Caco-2 (cell line): ENCODE measurements around the gene CAMK1D. TPM values are rescaled to one million over a fixed set of nuclear protein-coding genes. Genes with fewer than 3 reads are reported as not detected.

ENCODE experiments used
- BruUV-seq: library from RNA; stranded (reverse); fragments of 400-500 nt; replicated peaks from 2 replicates; lab custom pipeline; 2021; lab: Mats Ljungman, UMichigan
- CTCF ChIA-PET: fragments of 300-600 bp; sonication (Branson Sonifier 250); formaldehyde crosslinking; loops from one replicate; lab custom pipeline; 2022; ENCODE audit warnings: antibody characterized with exemption; lab: Charles Lee
- POLR2A ChIA-PET: fragments of 300-600 bp; sonication (Branson Sonifier 250); formaldehyde crosslinking; loops from one replicate; lab custom pipeline; 2022; ENCODE audit warnings: antibody characterized with exemption; lab: Charles Lee
- DNase-seq, 2 experiments: peaks; one replicate each; pipeline versions ENCODE4 v3.0.0 to v3.0.0-alpha.2; 2020 to 2022
- H3K27me3 ChIP-seq: replicated peaks from 2 replicates; pipeline ENCODE4 v1.6.0; 2011; ENCODE audit warnings: low read length; ENCODE audit not compliant: control insufficient read depth, insufficient read depth
- H3K36me3 ChIP-seq: 2 replicates; pipeline ENCODE4 v1.5.1; 2011; ENCODE audit warnings: low read length; ENCODE audit not compliant: control insufficient read depth, insufficient read depth
- H3K4me1 ChIP-seq: fragments of 250-450 bp; sonication (Bioruptor Pico); 2 replicates; pipeline ENCODE4 v1.5.1; 2020; ENCODE audit warnings: mild to moderate bottlenecking
- H3K4me3 ChIP-seq: 2 replicates; pipeline ENCODE4 v1.5.1; 2011; ENCODE audit warnings: low read depth, mild to moderate bottlenecking, control low read depth, low read length
- H3K9me3 ChIP-seq: fragments of 250-450 bp; sonication (Bioruptor Pico); 2 replicates; pipeline ENCODE4 v1.5.1; 2020; ENCODE audit warnings: mild to moderate bottlenecking, moderate library complexity
- H3K27ac Mint-ChIP-seq: one replicate; pipeline ENCODE4 v1.8.0; 2022; ENCODE audit warnings: mixed read lengths; ENCODE audit not compliant: unreplicated experiment
- H3K27me3 Mint-ChIP-seq: one replicate; pipeline ENCODE4 v1.8.0; 2022; ENCODE audit warnings: mixed read lengths; ENCODE audit not compliant: insufficient read depth, unreplicated experiment
- H3K36me3 Mint-ChIP-seq: one replicate; pipeline ENCODE4 v1.8.0; 2022; ENCODE audit warnings: mild to moderate bottlenecking, mixed read lengths; ENCODE audit not compliant: insufficient read depth, unreplicated experiment
- H3K4me1 Mint-ChIP-seq: one replicate; pipeline ENCODE4 v1.8.0; 2022; ENCODE audit warnings: low read depth, mixed read lengths; ENCODE audit not compliant: unreplicated experiment
- H3K4me3 Mint-ChIP-seq: one replicate; pipeline ENCODE4 v1.8.0; 2022; ENCODE audit warnings: mild to moderate bottlenecking, moderate library complexity, mixed read lengths; ENCODE audit not compliant: unreplicated experiment
- H3K9me3 Mint-ChIP-seq: one replicate; pipeline ENCODE4 v1.8.0; 2022; ENCODE audit warnings: mixed read lengths; ENCODE audit not compliant: unreplicated experiment
- intact Hi-C: fragments of 100-400 bp; cut with micrococcal nuclease; formaldehyde crosslinking; loops from one replicate; pipeline ENCODE4 v1.10.0; 2022; ENCODE audit not compliant: unreplicated experiment
- total RNA-seq: library from RNA; stranded (reverse); gene quantifications from 2 replicates; pipeline ENCODE4 v1.2.3, GENCODE V29; 2022
- TF ChIP-seq, protein P1 (sequence below), 2 experiments: fragments of 200-600 bp in 1 of 2; IDR thresholded peaks; 1 replicate in 1 of 2; 2 replicates in 1 of 2; pipeline versions ENCODE4 v1.5.1 to v1.8.0; 2011 to 2022; ENCODE audit warnings: antibody characterized with exemption in 1 of 2, control low read depth in 1 of 2, inconsistent platforms in 1 of 2, low read depth in 1 of 2, low read length in 1 of 2, mild to moderate bottlenecking in 1 of 2, moderate library complexity in 1 of 2; ENCODE audit not compliant: insufficient read depth in 1 of 2, severe bottlenecking in 1 of 2, unreplicated experiment in 1 of 2

Gene CAMK1D
- total RNA-seq, 1 experiment from 2014 or later = 10.9 TPM

- no peaks in the 10 kb centered on the region for H3K9me3 ChIP-seq
- no peak for DNase-seq
- no peak overlapping the region for H3K27ac Mint-ChIP-seq
- no TSS peak for BruUV-seq
- no peaks in the 10 kb centered on the region for H3K4me1 Mint-ChIP-seq
- no peaks in the 10 kb centered on the region for H3K27me3 Mint-ChIP-seq
- H3K4me1 ChIP-seq = no peaks in the 10 kb centered on the region
- ChIA-PET CTCF (no interaction called here), POLR2A (no interaction called here)
- TF ChIP-seq, protein P1, sequence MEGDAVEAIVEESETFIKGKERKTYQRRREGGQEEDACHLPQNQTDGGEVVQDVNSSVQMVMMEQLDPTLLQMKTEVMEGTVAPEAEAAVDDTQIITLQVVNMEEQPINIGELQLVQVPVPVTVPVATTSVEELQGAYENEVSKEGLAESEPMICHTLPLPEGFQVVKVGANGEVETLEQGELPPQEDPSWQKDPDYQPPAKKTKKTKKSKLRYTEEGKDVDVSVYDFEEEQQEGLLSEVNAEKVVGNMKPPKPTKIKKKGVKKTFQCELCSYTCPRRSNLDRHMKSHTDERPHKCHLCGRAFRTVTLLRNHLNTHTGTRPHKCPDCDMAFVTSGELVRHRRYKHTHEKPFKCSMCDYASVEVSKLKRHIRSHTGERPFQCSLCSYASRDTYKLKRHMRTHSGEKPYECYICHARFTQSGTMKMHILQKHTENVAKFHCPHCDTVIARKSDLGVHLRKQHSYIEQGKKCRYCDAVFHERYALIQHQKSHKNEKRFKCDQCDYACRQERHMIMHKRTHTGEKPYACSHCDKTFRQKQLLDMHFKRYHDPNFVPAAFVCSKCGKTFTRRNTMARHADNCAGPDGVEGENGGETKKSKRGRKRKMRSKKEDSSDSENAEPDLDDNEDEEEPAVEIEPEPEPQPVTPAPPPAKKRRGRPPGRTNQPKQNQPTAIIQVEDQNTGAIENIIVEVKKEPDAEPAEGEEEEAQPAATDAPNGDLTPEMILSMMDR (IDR thresholded peaks at IDR 0.05; ENCODE audit: insufficient read depth in 1 of 2, low read depth in 1 of 2, low read length in 1 of 2, severe bottlenecking in 1 of 2, unreplicated experiment in 1 of 2) = no peak
- H3K36me3 ChIP-seq = no peaks in the 10 kb centered on the region
- no peaks in the 10 kb centered on the region for H3K9me3 Mint-ChIP-seq
- intact Hi-C loops = no loop called here
- no peak overlapping the region for H3K4me3 ChIP-seq
- H3K4me3 Mint-ChIP-seq = no peak overlapping the region
- no peaks in the 10 kb centered on the region for H3K27me3 ChIP-seq
- H3K36me3 Mint-ChIP-seq = no peaks in the 10 kb centered on the region
Measured at GRCh38 chr10:12661671-12662070, 312.3 kb downstream of the CAMK1D start.

GRCh38 chr10:12663863-12664262 is 314.5 kb downstream of the CAMK1D start:
- no peak overlapping the region for H3K27ac Mint-ChIP-seq
- no peak overlapping the region for H3K4me3 Mint-ChIP-seq
- CTCF ChIA-PET = no interaction called here
- H3K36me3 ChIP-seq = no peaks in the 10 kb centered on the region
- no TSS peak for BruUV-seq
- no peaks in the 10 kb centered on the region for H3K9me3 ChIP-seq
- no peak for DNase-seq
- H3K36me3 Mint-ChIP-seq = no peaks in the 10 kb centered on the region
- TF ChIP-seq, protein P1 (IDR thresholded peaks at IDR 0.05; ENCODE audit: insufficient read depth in 1 of 2, low read depth in 1 of 2, low read length in 1 of 2, severe bottlenecking in 1 of 2, unreplicated experiment in 1 of 2) = no peak
- no peaks in the 10 kb centered on the region for H3K9me3 Mint-ChIP-seq
- H3K4me1 ChIP-seq = no peaks in the 10 kb centered on the region
- no peaks in the 10 kb centered on the region for H3K27me3 Mint-ChIP-seq
- H3K4me1 Mint-ChIP-seq = no peaks in the 10 kb centered on the region
- POLR2A ChIA-PET = no interaction called here
- H3K27me3 ChIP-seq = no peaks in the 10 kb centered on the region
- intact Hi-C loops = no loop called here
- H3K4me3 ChIP-seq = no peak overlapping the region

DNA sequence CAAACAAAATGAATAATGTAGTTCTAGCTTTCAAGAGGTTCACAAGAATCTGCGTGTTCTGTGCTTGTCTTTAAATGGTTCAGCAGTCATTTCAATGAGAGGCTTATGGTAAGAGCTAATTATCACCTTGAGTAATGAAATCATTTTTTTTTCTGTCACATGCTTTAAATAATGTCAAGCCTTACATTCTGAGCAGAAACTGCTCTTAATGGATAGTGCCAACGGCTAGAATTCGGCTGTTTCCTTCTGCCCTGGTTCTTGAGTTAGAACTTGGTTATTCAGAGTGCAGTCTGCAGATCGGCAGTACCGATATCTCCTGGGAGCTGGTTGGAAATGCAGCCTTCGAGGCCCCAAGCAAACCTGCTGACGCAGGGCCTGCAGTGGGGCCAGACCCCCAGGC is 316.2 kb downstream of the CAMK1D start:
- ChIA-PET POLR2A (no interaction called here), CTCF (interaction anchor here (0.7 to 1.2 kb wide), 2 partner anchors 9 kb away, joined by 3 to 5 read pairs; no protein-coding TSS in a partner anchor)
- intact Hi-C loops = no loop called here
- no peak overlapping the region for H3K27ac Mint-ChIP-seq
- peaks cover 11% of the 10 kb centered on the region for H3K9me3 Mint-ChIP-seq
- Histone ChIP-seq H3K36me3 (no peaks in the 10 kb centered on the region), H3K9me3 (no peaks in the 10 kb centered on the region), H3K4me1 (no peaks in the 10 kb centered on the region), H3K27me3 (no peaks in the 10 kb centered on the region), H3K4me3 (no peak overlapping the region)
- no peaks in the 10 kb centered on the region for H3K4me1 Mint-ChIP-seq
- no peak overlapping the region for H3K4me3 Mint-ChIP-seq
- BruUV-seq = no TSS peak
- no peaks in the 10 kb centered on the region for H3K36me3 Mint-ChIP-seq
- DNase-seq = no peak
- no peaks in the 10 kb centered on the region for H3K27me3 Mint-ChIP-seq
- TF ChIP-seq, protein P1 (IDR thresholded peaks at IDR 0.05; ENCODE audit: insufficient read depth in 1 of 2, low read depth in 1 of 2, low read length in 1 of 2, severe bottlenecking in 1 of 2, unreplicated experiment in 1 of 2) = no peak
